ENCODE data around the gene CACNA2D4. TPM values are rescaled to one million over a fixed set of nuclear protein-coding genes. Genes with fewer than 3 reads are reported as not detected.

Gene CACNA2D4
- total and polyA plus RNA-seq, 8 donors, result 0.60 to 3.1 (median 2.0) TPM

DNA sequence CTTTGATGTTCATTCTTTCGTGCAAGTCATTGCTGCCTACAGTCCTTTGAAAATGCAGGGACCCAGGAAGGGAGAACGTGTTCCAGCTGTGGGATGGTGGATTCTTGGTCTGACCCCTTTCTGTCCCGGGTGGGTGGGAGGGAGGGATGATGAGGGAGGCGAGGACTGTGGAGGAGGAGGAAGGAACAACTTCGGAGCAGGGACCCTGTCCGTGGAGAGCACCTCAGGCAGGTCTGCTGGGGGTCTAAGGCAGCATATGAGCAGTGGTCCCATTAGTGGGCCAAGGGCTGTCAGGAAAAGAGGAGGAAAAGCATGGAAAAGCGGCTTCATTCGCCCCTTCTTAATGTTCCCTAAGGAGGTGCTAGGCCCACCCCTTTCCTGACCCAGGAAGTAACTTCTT is 36.0 kb downstream of the CACNA2D4 start:
- WGBS, 2 donors, result 62 to 68% methylated on average over 8 of the region's 8 CpGs
- TF ChIP-seq, protein P1, sequence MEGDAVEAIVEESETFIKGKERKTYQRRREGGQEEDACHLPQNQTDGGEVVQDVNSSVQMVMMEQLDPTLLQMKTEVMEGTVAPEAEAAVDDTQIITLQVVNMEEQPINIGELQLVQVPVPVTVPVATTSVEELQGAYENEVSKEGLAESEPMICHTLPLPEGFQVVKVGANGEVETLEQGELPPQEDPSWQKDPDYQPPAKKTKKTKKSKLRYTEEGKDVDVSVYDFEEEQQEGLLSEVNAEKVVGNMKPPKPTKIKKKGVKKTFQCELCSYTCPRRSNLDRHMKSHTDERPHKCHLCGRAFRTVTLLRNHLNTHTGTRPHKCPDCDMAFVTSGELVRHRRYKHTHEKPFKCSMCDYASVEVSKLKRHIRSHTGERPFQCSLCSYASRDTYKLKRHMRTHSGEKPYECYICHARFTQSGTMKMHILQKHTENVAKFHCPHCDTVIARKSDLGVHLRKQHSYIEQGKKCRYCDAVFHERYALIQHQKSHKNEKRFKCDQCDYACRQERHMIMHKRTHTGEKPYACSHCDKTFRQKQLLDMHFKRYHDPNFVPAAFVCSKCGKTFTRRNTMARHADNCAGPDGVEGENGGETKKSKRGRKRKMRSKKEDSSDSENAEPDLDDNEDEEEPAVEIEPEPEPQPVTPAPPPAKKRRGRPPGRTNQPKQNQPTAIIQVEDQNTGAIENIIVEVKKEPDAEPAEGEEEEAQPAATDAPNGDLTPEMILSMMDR (IDR thresholded peaks at IDR 0.05), result no peak

DNA sequence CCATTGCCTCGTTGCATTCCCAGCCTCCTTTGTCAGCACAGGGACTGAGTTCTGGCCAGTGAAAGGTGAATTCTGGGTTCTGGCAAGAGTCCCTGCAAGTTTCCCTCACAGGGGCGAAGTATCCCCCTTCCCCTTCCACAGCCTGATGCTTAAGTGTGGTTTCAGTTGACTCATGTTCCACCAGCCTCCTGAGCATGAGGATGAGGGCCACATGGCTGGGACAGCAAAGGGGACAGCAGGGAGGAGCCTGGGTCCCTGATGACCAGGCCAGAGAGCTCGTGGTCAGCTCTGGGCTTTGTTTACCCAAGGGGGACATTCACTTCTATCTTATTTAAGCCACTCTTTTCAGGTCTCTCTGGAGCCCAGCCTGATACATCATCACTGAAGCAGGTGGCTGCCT is 36.5 kb downstream of the CACNA2D4 start:
- intact Hi-C loops (cut with DNase I), result no loop called here
- Histone ChIP-seq H3K9me3 (no peaks in the 10 kb centered on the region), H3K27ac (no peak overlapping the region), H3K27me3 (no peaks in the 10 kb centered on the region), H3K4me1 (no peaks in the 10 kb centered on the region), H3K36me3 (no peaks in the 10 kb centered on the region), H3K4me3 (no peak overlapping the region)
- DNase-seq (no peak), FAIRE-seq (no peak), ATAC-seq (no peak)
- TF ChIP-seq, protein P1 (IDR thresholded peaks at IDR 0.05), result no peak
- WGBS, 2 donors, result 36 to 45% methylated on average over 3 of the region's 3 CpGs

More for the DNA sequence above, 36.0 kb downstream of the CACNA2D4 start:
- ATAC-seq (no peak), DNase-seq (no peak), FAIRE-seq (no peak)
- no peaks in the 10 kb centered on the region for H3K36me3 ChIP-seq
- intact Hi-C loops (cut with DNase I), result no loop called here
- H3K9me3 ChIP-seq, result no peaks in the 10 kb centered on the region
- H3K4me3 ChIP-seq, result no peak overlapping the region
- H3K27ac ChIP-seq, result no peak overlapping the region
- H3K27me3 ChIP-seq, result no peaks in the 10 kb centered on the region
- H3K4me1 ChIP-seq, result no peaks in the 10 kb centered on the region

DNA sequence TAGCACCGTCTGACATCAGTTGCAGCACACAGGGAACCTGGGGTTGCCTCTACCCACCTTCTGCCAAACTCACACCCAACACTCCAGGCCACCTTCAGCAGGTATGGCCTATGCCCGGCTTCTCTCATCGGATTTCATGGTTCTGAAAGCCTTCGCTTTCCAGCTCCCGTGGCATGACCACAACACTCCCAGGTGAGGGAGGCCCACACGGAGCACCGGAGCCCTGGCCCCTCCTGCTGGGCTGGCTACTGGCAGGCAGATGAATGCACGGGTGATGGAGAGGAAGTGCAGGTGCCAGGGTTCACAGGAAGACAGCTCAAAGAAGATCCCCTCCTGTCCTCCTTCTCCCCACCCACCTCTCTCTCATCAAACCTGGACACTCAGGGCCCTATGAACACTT is 37.2 kb downstream of the CACNA2D4 start:
- TF ChIP-seq, protein P1 (IDR thresholded peaks at IDR 0.05), result no peak
- intact Hi-C loops (cut with DNase I), result no loop called here
- no peak overlapping the region for H3K27ac ChIP-seq
- no peak overlapping the region for H3K4me3 ChIP-seq
- no peaks in the 10 kb centered on the region for H3K4me1 ChIP-seq
- H3K36me3 ChIP-seq, result no peaks in the 10 kb centered on the region
- no peaks in the 10 kb centered on the region for H3K9me3 ChIP-seq
- DNase-seq, result no peak
- FAIRE-seq, result no peak
- H3K27me3 ChIP-seq, result no peaks in the 10 kb centered on the region
- no peak for ATAC-seq
- WGBS, 2 donors, result 67 to 75% methylated on average over 8 of the region's 8 CpGs

DNA sequence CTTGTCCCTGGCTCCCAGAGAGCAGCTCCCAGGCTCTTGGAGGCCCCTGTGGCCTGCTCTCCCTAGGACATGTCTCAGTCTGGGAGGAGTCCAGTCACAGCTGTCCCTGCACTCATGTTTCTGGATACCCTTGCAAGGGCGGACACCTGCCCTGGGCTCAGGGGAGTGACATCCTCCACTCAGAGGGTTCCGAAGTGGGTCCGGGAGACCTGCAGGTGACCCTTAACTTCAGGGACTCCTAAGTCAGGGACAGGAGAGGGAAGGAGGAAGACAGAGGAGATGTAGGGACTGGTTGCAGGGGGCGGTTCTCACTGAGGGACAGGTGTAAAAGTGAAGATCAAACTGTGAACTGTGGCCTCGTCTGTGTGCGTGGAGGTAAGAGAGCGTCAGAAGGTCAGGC is 37.6 kb downstream of the CACNA2D4 start:
- no peak for FAIRE-seq
- Histone ChIP-seq H3K4me3 (no peak overlapping the region), H3K27me3 (no peaks in the 10 kb centered on the region), H3K9me3 (no peaks in the 10 kb centered on the region), H3K4me1 (no peaks in the 10 kb centered on the region), H3K36me3 (no peaks in the 10 kb centered on the region), H3K27ac (no peak overlapping the region)
- ATAC-seq, result no peak
- TF ChIP-seq, protein P1 (IDR thresholded peaks at IDR 0.05), result no peak
- no peak for DNase-seq
- 79 to 82% methylated on average over 7 of the region's 7 CpGs for WGBS, 2 donors
- intact Hi-C loops (cut with DNase I), result no loop called here

DNA sequence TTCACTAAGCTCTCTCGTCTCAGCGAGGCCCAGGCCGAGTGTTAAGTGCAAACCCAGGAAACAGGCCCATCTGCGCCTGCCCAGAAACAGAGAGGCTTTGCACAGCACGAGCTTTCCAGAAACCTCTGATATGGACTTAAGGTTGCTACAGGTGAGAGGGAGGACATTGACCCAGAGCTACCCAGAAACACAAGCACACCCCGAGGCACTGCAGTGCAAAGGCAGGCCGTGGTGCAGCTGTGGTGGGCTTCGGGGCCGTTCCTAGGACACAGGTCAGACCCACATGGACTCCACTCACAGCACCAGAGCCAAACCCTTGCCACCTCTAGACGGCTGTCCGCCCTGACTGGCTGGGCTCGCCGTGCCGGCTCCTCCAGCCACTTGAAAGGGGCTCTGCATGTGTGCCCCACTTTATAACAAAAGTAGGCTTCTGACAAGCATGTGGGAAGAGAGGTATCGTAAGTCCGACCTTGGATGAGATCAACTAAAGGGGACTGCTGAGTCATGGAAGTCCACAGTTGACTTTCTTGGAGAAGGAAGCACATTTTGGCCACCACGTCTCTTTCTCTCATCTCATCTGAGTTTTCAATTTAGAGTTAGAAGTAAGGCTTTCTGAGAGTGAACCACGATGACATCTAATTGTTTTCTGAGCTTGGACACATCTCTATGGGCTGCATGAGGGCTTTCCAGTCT is 38.2 kb downstream of the CACNA2D4 start:
- 73 to 79% methylated on average over 18 of the region's 18 CpGs for WGBS, 2 donors
- no peaks in the 10 kb centered on the region for H3K27me3 ChIP-seq
- no peak overlapping the region for H3K27ac ChIP-seq
- ATAC-seq (no peak), FAIRE-seq (no peak), DNase-seq (no peak)
- no peaks in the 10 kb centered on the region for H3K4me1 ChIP-seq
- TF ChIP-seq, protein P1 (IDR thresholded peaks at IDR 0.05), result no peak
- H3K4me3 ChIP-seq, result no peak overlapping the region
- intact Hi-C loops (cut with DNase I), result no loop called here
- no peaks in the 10 kb centered on the region for H3K9me3 ChIP-seq
- H3K36me3 ChIP-seq, result no peaks in the 10 kb centered on the region
